ENCODE data around the gene ST6GALNAC3. TPM values are rescaled to one million over a fixed set of nuclear protein-coding genes. Genes with fewer than 3 reads are reported as not detected.

The ST6GALNAC3 gene
- total RNA-seq, 1 experiment from 2014 or later, result 4.8 TPM

GRCh38 chr1:76471536-76471935 is 397.0 kb downstream of the ST6GALNAC3 start:
- peaks cover 10% of the 10 kb centered on the region for H3K4me1 ChIP-seq (ENCODE audit: low read length)
- H3K9ac ChIP-seq (ENCODE audit: low read length), result no peak overlapping the region
- H4K20me1 ChIP-seq (ENCODE audit: insufficient read depth, low read depth, low read length), result no peaks in the 10 kb centered on the region
- no peak overlapping the region for H3K27ac ChIP-seq (ENCODE audit: low read length)
- H3K79me2 ChIP-seq (ENCODE audit: low read length), result no peaks in the 10 kb centered on the region
- no peaks in the 10 kb centered on the region for H3K9me2 ChIP-seq (replicated peaks; ENCODE audit: insufficient read depth, low read length)
- H3K36me3 ChIP-seq (ENCODE audit: insufficient read depth, low read length), result no peaks in the 10 kb centered on the region
- no peak for DNase-seq
- no peak overlapping the region for H3K4me2 ChIP-seq (ENCODE audit: low read depth, low read length, poor library complexity, severe bottlenecking)
- no peaks in the 10 kb centered on the region for H3K9me3 ChIP-seq (ENCODE audit: low read length)
- no peak overlapping the region for H2AFZ ChIP-seq (ENCODE audit: low read length)
- H3K27me3 ChIP-seq (ENCODE audit: low read length), result 0 out of 2 replicates have a peak, but pooled peaks cover 2% of the 10 kb centered on the region
- H3K4me3 ChIP-seq (ENCODE audit: low read length), result no peak overlapping the region

DNA sequence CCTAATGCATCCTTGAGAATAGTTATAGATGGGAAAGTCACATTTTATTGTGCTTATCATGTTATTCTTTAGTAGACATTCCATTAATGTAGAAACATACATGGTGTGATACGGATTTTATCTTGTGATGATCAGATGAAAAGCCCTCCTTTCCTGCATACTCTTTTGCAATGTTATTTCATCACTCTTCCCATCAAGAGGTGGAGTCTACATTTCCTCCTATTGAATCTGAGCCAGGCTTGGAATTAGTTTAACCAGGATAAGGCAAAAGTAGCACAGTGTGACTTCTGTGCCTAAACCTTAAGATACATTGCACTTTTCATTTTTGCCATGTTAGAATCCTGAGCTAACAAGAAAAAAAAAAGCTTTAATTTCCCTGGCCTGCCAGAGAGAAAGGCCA is 399.0 kb downstream of the ST6GALNAC3 start:
- H3K79me2 ChIP-seq (ENCODE audit: low read length), result no peaks in the 10 kb centered on the region
- DNase-seq, result no peak
- H4K20me1 ChIP-seq (ENCODE audit: insufficient read depth, low read depth, low read length), result no peaks in the 10 kb centered on the region
- H3K36me3 ChIP-seq (ENCODE audit: insufficient read depth, low read length), result no peaks in the 10 kb centered on the region
- no peak overlapping the region for H3K4me3 ChIP-seq (ENCODE audit: low read length)
- H3K9ac ChIP-seq (ENCODE audit: low read length), result no peak overlapping the region
- no peak overlapping the region for H3K27ac ChIP-seq (ENCODE audit: low read length)
- 0 out of 2 replicates have a peak, but pooled peaks cover 2% of the 10 kb centered on the region for H3K27me3 ChIP-seq (ENCODE audit: low read length)
- peaks cover 8% of the 10 kb centered on the region; the same call in 1 of the 2 replicates for H3K4me1 ChIP-seq (ENCODE audit: low read length)
- no peaks in the 10 kb centered on the region for H3K9me3 ChIP-seq (ENCODE audit: low read length)
- no peaks in the 10 kb centered on the region for H3K9me2 ChIP-seq (replicated peaks; ENCODE audit: insufficient read depth, low read length)
- H3K4me2 ChIP-seq (ENCODE audit: low read depth, low read length, poor library complexity, severe bottlenecking), result no peak overlapping the region
- H2AFZ ChIP-seq (ENCODE audit: low read length), result no peak overlapping the region

DNA sequence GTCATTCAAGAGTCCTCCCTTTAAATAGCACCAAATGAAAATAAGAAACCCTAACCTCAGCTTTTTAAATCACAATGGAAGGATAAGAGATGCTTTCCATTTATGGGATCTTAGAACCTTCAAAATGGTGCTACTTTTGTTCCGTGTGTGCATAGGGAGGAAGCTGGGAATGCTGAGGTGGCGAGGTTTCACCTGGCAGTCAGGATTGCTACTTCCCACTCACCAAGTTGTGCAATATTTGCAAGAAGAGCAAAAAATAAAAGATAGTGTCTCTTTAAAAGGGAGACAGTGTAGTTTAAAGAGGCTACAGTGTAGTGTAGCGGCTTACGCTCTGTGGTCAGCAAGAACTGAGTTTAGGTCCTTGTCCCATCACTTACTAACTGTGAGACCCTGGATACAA is 400.4 kb downstream of the ST6GALNAC3 start:
- peaks cover 2% of the 10 kb centered on the region; the same call in 1 of the 2 replicates for H3K27me3 ChIP-seq (ENCODE audit: low read length)
- H3K9me3 ChIP-seq (ENCODE audit: low read length), result no peaks in the 10 kb centered on the region
- DNase-seq, result no peak
- H3K79me2 ChIP-seq (ENCODE audit: low read length), result no peaks in the 10 kb centered on the region
- no peaks in the 10 kb centered on the region for H3K36me3 ChIP-seq (ENCODE audit: insufficient read depth, low read length)
- no peak overlapping the region for H3K27ac ChIP-seq (ENCODE audit: low read length)
- H3K9me2 ChIP-seq (replicated peaks; ENCODE audit: insufficient read depth, low read length), result no peaks in the 10 kb centered on the region
- no peaks in the 10 kb centered on the region for H4K20me1 ChIP-seq (ENCODE audit: insufficient read depth, low read depth, low read length)
- H3K4me2 ChIP-seq (ENCODE audit: low read depth, low read length, poor library complexity, severe bottlenecking), result no peak overlapping the region
- H3K4me1 ChIP-seq (ENCODE audit: low read length), result peaks cover 8% of the 10 kb centered on the region; the same call in 1 of the 2 replicates
- H3K9ac ChIP-seq (ENCODE audit: low read length), result no peak overlapping the region
- H2AFZ ChIP-seq (ENCODE audit: low read length), result 0 out of 2 replicates have a peak overlapping the region, but pooled peaks have one; percentile 53
- no peak overlapping the region for H3K4me3 ChIP-seq (ENCODE audit: low read length)

GRCh38 chr1:76477156-76477555 is 402.6 kb downstream of the ST6GALNAC3 start:
- DNase-seq, result no peak
- no peak overlapping the region for H2AFZ ChIP-seq (ENCODE audit: low read length)
- H4K20me1 ChIP-seq (ENCODE audit: insufficient read depth, low read depth, low read length), result no peaks in the 10 kb centered on the region
- H3K79me2 ChIP-seq (ENCODE audit: low read length), result no peaks in the 10 kb centered on the region
- H3K9me3 ChIP-seq (ENCODE audit: low read length), result no peaks in the 10 kb centered on the region
- no peak overlapping the region for H3K4me2 ChIP-seq (ENCODE audit: low read depth, low read length, poor library complexity, severe bottlenecking)
- no peak overlapping the region for H3K9ac ChIP-seq (ENCODE audit: low read length)
- peaks cover 2% of the 10 kb centered on the region; the same call in 1 of the 2 replicates for H3K27me3 ChIP-seq (ENCODE audit: low read length)
- no peak overlapping the region for H3K27ac ChIP-seq (ENCODE audit: low read length)
- H3K9me2 ChIP-seq (replicated peaks; ENCODE audit: insufficient read depth, low read length), result no peaks in the 10 kb centered on the region
- H3K4me3 ChIP-seq (ENCODE audit: low read length), result no peak overlapping the region
- H3K36me3 ChIP-seq (ENCODE audit: insufficient read depth, low read length), result no peaks in the 10 kb centered on the region
- H3K4me1 ChIP-seq (ENCODE audit: low read length), result peaks cover 21% of the 10 kb centered on the region

DNA sequence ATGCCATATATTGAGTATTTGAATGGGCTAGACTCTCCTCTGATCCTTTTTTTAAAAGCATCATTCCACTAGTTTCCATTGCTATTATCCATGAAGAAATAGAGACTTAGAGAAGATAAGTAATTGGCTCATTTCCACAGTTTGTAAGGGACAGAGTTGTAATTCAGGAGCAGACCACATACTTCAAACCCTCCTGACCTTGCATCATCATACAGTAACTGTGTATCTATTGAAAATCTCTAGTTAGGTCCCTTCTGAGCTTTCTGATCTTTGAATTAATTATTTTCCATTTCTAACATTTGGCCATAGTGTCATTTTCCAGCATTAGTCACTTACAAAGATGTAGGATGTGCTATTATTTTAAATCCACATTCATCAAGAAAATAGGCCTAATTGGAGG is 406.3 kb downstream of the ST6GALNAC3 start:
- Histone ChIP-seq H3K4me2 (ENCODE audit: low read depth, low read length, poor library complexity, severe bottlenecking) (no peak overlapping the region), H3K9me2 (replicated peaks; ENCODE audit: insufficient read depth, low read length) (no peaks in the 10 kb centered on the region), H3K4me3 (ENCODE audit: low read length) (no peak overlapping the region), H3K9ac (ENCODE audit: low read length) (no peak overlapping the region), H3K4me1 (ENCODE audit: low read length) (peaks cover 15% of the 10 kb centered on the region), H3K36me3 (ENCODE audit: insufficient read depth, low read length) (no peaks in the 10 kb centered on the region), H3K79me2 (ENCODE audit: low read length) (no peaks in the 10 kb centered on the region), H4K20me1 (ENCODE audit: insufficient read depth, low read depth, low read length) (no peaks in the 10 kb centered on the region), H2AFZ (ENCODE audit: low read length) (no peak overlapping the region), H3K27me3 (ENCODE audit: low read length) (no peaks in the 10 kb centered on the region; the same call in 1 of the 2 replicates), H3K9me3 (ENCODE audit: low read length) (no peaks in the 10 kb centered on the region), H3K27ac (ENCODE audit: low read length) (no peak overlapping the region)
- no peak for DNase-seq

GRCh38 chr1:76481672-76482071 is 407.1 kb downstream of the ST6GALNAC3 start:
- H3K4me3 ChIP-seq (ENCODE audit: low read length), result no peak overlapping the region
- H3K27me3 ChIP-seq (ENCODE audit: low read length), result no peaks in the 10 kb centered on the region; the same call in 1 of the 2 replicates
- no peak overlapping the region for H3K9ac ChIP-seq (ENCODE audit: low read length)
- no peaks in the 10 kb centered on the region for H4K20me1 ChIP-seq (ENCODE audit: insufficient read depth, low read depth, low read length)
- H3K27ac ChIP-seq (ENCODE audit: low read length), result no peak overlapping the region
- no peaks in the 10 kb centered on the region for H3K79me2 ChIP-seq (ENCODE audit: low read length)
- no peak overlapping the region for H2AFZ ChIP-seq (ENCODE audit: low read length)
- no peaks in the 10 kb centered on the region for H3K9me2 ChIP-seq (replicated peaks; ENCODE audit: insufficient read depth, low read length)
- no peaks in the 10 kb centered on the region for H3K36me3 ChIP-seq (ENCODE audit: insufficient read depth, low read length)
- DNase-seq, result peak; percentile 52
- H3K4me2 ChIP-seq (ENCODE audit: low read depth, low read length, poor library complexity, severe bottlenecking), result peak overlapping the region; percentile 14
- peaks cover 15% of the 10 kb centered on the region for H3K4me1 ChIP-seq (ENCODE audit: low read length)
- no peaks in the 10 kb centered on the region for H3K9me3 ChIP-seq (ENCODE audit: low read length)

GRCh38 chr1:76482272-76482671 is 407.7 kb downstream of the ST6GALNAC3 start:
- no peak overlapping the region for H2AFZ ChIP-seq (ENCODE audit: low read length)
- H3K4me3 ChIP-seq (ENCODE audit: low read length), result no peak overlapping the region
- H3K79me2 ChIP-seq (ENCODE audit: low read length), result no peaks in the 10 kb centered on the region
- no peaks in the 10 kb centered on the region for H4K20me1 ChIP-seq (ENCODE audit: insufficient read depth, low read depth, low read length)
- no peaks in the 10 kb centered on the region for H3K36me3 ChIP-seq (ENCODE audit: insufficient read depth, low read length)
- no peaks in the 10 kb centered on the region; the same call in 1 of the 2 replicates for H3K27me3 ChIP-seq (ENCODE audit: low read length)
- H3K9me3 ChIP-seq (ENCODE audit: low read length), result no peaks in the 10 kb centered on the region
- no peaks in the 10 kb centered on the region for H3K9me2 ChIP-seq (replicated peaks; ENCODE audit: insufficient read depth, low read length)
- no peak for DNase-seq
- H3K4me1 ChIP-seq (ENCODE audit: low read length), result peaks cover 15% of the 10 kb centered on the region
- no peak overlapping the region for H3K4me2 ChIP-seq (ENCODE audit: low read depth, low read length, poor library complexity, severe bottlenecking)
- no peak overlapping the region for H3K27ac ChIP-seq (ENCODE audit: low read length)
- no peak overlapping the region for H3K9ac ChIP-seq (ENCODE audit: low read length)

DNA sequence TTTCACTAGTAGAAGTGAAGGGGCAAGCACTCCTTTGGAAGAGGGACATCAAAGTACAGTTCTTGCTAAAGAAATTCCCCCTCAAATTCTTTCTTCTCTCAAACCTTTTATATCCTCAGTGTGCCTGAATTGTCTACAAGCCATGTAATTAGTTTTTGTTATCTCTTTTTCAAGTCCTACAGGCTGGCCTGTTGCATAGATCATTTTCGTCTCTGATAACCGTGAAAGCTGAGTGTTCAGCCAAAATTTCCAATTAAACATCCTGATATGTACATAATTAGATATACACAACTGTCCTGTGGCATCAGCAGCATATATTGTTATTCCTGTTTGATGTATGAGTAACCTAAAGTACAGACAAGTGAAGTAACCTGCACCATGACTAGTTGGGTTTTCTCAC is 417.2 kb downstream of the ST6GALNAC3 start:
- no peak for DNase-seq
- no peaks in the 10 kb centered on the region for H3K27me3 ChIP-seq (ENCODE audit: low read length)
- no peaks in the 10 kb centered on the region for H3K36me3 ChIP-seq (ENCODE audit: insufficient read depth, low read length)
- peaks cover 8% of the 10 kb centered on the region; the same call in 1 of the 2 replicates for H3K4me1 ChIP-seq (ENCODE audit: low read length)
- no peak overlapping the region for H3K4me2 ChIP-seq (ENCODE audit: low read depth, low read length, poor library complexity, severe bottlenecking)
- H4K20me1 ChIP-seq (ENCODE audit: insufficient read depth, low read depth, low read length), result no peaks in the 10 kb centered on the region
- no peaks in the 10 kb centered on the region for H3K79me2 ChIP-seq (ENCODE audit: low read length)
- H3K4me3 ChIP-seq (ENCODE audit: low read length), result no peak overlapping the region
- H3K9me2 ChIP-seq (replicated peaks; ENCODE audit: insufficient read depth, low read length), result no peaks in the 10 kb centered on the region
- H3K9me3 ChIP-seq (ENCODE audit: low read length), result no peaks in the 10 kb centered on the region
- no peak overlapping the region for H3K9ac ChIP-seq (ENCODE audit: low read length)
- H2AFZ ChIP-seq (ENCODE audit: low read length), result no peak overlapping the region
- no peak overlapping the region for H3K27ac ChIP-seq (ENCODE audit: low read length)
